HEK293 (cell line): ENCODE data around the gene GARIN5A.

Source experiments
- CTCF ChIA-PET: fragments of 350-600 bp; formaldehyde crosslinking; extraction: SDS; loops from one replicate; lab custom pipeline; 2021; ENCODE audit warnings: antibody characterized with exemption; lab: Yijun Ruan, JAX
- POLR2A ChIA-PET: fragments of 300-600 bp; formaldehyde crosslinking; extraction: SDS; loops from one replicate; lab custom pipeline; 2020; ENCODE audit warnings: antibody characterized with exemption, inconsistent platforms; lab: Yijun Ruan, JAX
- H3K27ac ChIP-seq: fragments of 200-500 bp; sonication (Bioruptor generic); 2 replicates; pipeline ENCODE4 v1.5.1; 2014; ENCODE audit warnings: low read depth, low read length, control low read depth, inconsistent platforms; ENCODE audit errors: extremely low read depth
- H3K36me3 ChIP-seq, 2 experiments: fragments of 200-500 bp in 1 of 2; sonication (Bioruptor generic) in 1 of 2; 1 replicate in 1 of 2; 2 replicates in 1 of 2; pipeline ENCODE4 v1.5.1; 2014 to 2017; ENCODE audit warnings: inconsistent platforms in 2 of 2, low read length in 2 of 2; ENCODE audit not compliant: control insufficient read depth in 2 of 2, insufficient read depth in 1 of 2
- H3K4me1 ChIP-seq: fragments of 200-500 bp; sonication (Bioruptor generic); 2 replicates; pipeline ENCODE4 v1.5.1; 2014; ENCODE audit warnings: mild to moderate bottlenecking, low read length, inconsistent platforms; ENCODE audit not compliant: control insufficient read depth, insufficient read depth
- H3K4me3 ChIP-seq: 2 replicates; pipeline ENCODE4 v1.5.1; 2011; ENCODE audit warnings: low read depth, mild to moderate bottlenecking, control low read depth, low read length, moderate library complexity
- H3K9me3 ChIP-seq: fragments of 200-500 bp; sonication (Bioruptor generic); 2 replicates; pipeline ENCODE4 v1.5.1; 2014; ENCODE audit warnings: low read depth, low read length, inconsistent platforms; ENCODE audit not compliant: control insufficient read depth, insufficient read depth
- BCL11A ChIP-seq: fragments of 450-650 bp; formaldehyde crosslinking; IDR thresholded peaks from 2 replicates; pipeline ENCODE4 v1.5.1; 2016; ENCODE audit warnings: low read depth, missing biosample characterization, missing genetic modification characterization
- BCL11B ChIP-seq: fragments of 450-650 bp; formaldehyde crosslinking; IDR thresholded peaks from 2 replicates; pipeline ENCODE4 v1.5.1; 2016; ENCODE audit warnings: low read depth, missing biosample characterization, missing genetic modification characterization
- KLF1 ChIP-seq: fragments of 450-650 bp; formaldehyde crosslinking; IDR thresholded peaks from 2 replicates; pipeline ENCODE4 v1.5.1; 2016; ENCODE audit warnings: missing biosample characterization, missing genetic modification characterization
- KLF10 ChIP-seq: fragments of 450-650 bp; IDR thresholded peaks from 2 replicates; pipeline ENCODE4 v1.5.1; 2018; ENCODE audit warnings: missing biosample characterization, mild to moderate bottlenecking, missing genetic modification characterization
- KLF8 ChIP-seq: fragments of 450-650 bp; formaldehyde crosslinking; IDR thresholded peaks from 2 replicates; pipeline ENCODE4 v1.5.1; 2016; ENCODE audit warnings: missing biosample characterization, missing genetic modification characterization
- SP7 ChIP-seq: fragments of 450-650 bp; formaldehyde crosslinking; IDR thresholded peaks from 2 replicates; pipeline ENCODE4 v1.5.1; 2016; ENCODE audit warnings: missing biosample characterization, missing genetic modification characterization
- WT1 ChIP-seq: fragments of 450-650 bp; formaldehyde crosslinking; IDR thresholded peaks from 2 replicates; pipeline ENCODE4 v1.5.1; 2016; ENCODE audit warnings: missing biosample characterization, missing genetic modification characterization
- ZEB2 ChIP-seq: fragments of 450-650 bp; formaldehyde crosslinking; IDR thresholded peaks from 2 replicates; pipeline ENCODE4 v1.5.1; 2016; ENCODE audit warnings: missing biosample characterization, missing genetic modification characterization
- ZNF169 ChIP-seq: fragments of 450-650 bp; formaldehyde crosslinking; IDR thresholded peaks from 2 replicates; pipeline ENCODE4 v1.5.1; 2016; ENCODE audit warnings: missing biosample characterization, missing genetic modification characterization
- ZNF23 ChIP-seq: fragments of 450-650 bp; formaldehyde crosslinking; IDR thresholded peaks from 2 replicates; pipeline ENCODE4 v1.5.1; 2016; ENCODE audit warnings: missing biosample characterization, missing genetic modification characterization, borderline replicate concordance
- ZNF335 ChIP-seq: fragments of 450-650 bp; formaldehyde crosslinking; conservative IDR thresholded peaks from 2 replicates; pipeline ENCODE4 v1.5.1; 2016; ENCODE audit warnings: missing biosample characterization, missing genetic modification characterization
- ZNF48 ChIP-seq: fragments of 450-650 bp; formaldehyde crosslinking; IDR thresholded peaks from 2 replicates; pipeline ENCODE4 v1.5.1; 2016; ENCODE audit warnings: missing biosample characterization, missing genetic modification characterization
- ZNF585B ChIP-seq: fragments of 450-650 bp; formaldehyde crosslinking; IDR thresholded peaks from 2 replicates; pipeline ENCODE4 v1.5.1; 2016; ENCODE audit warnings: missing biosample characterization, missing genetic modification characterization
- ZNF600 ChIP-seq: fragments of 450-650 bp; formaldehyde crosslinking; IDR thresholded peaks from 2 replicates; pipeline ENCODE4 v1.5.1; 2016; ENCODE audit warnings: missing biosample characterization, missing genetic modification characterization
- ZNF785 ChIP-seq: fragments of 450-650 bp; formaldehyde crosslinking; IDR thresholded peaks from 2 replicates; pipeline ENCODE4 v1.5.1; 2016; ENCODE audit warnings: missing biosample characterization, missing genetic modification characterization
- ZNF792 ChIP-seq: fragments of 450-650 bp; formaldehyde crosslinking; IDR thresholded peaks from 2 replicates; pipeline ENCODE4 v1.5.1; 2016; ENCODE audit warnings: missing biosample characterization, missing genetic modification characterization
- TF ChIP-seq, protein P1 (sequence below): fragments of 450-650 bp; formaldehyde crosslinking; IDR thresholded peaks from 2 replicates; pipeline ENCODE4 v1.5.1; 2017; ENCODE audit warnings: missing biosample characterization, missing genetic modification characterization
- TF ChIP-seq, protein P2 (sequence below): fragments of 450-650 bp; IDR thresholded peaks from 2 replicates; pipeline ENCODE4 v1.5.1; 2018; ENCODE audit warnings: missing biosample characterization, missing genetic modification characterization

The GARIN5A gene

DNA sequence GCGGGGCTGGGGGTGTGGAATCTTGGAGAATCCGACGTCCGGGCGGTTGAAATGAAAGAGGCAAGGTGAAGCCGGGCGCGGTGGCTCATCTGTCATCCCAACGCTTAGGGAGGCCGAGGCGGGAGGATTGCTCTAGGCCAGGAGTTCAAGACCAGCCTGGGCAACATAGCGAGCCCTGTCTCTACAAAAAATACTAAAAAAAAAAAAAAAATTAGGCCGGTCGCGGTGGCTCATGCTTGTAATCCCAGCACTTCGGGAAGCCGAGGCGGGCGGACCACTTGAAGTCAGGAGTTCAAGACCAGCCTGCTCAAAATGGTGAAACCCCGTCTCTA is 225 bp upstream of the GARIN5A start:
- Histone ChIP-seq H3K4me3 (peak overlapping the region; percentile 96), H3K4me1 (peaks cover 7% of the 10 kb centered on the region; the same call in 1 of the 2 replicates), H3K36me3 (peaks cover 9 to 37% of the 10 kb centered on the region in 2 experiments; a peak in 2 of 3 replicates), H3K27ac (peak overlapping the region; percentile 98), H3K9me3 (no peaks in the 10 kb centered on the region)
- ChIA-PET CTCF (interaction anchor here (0.6 to 0.9 kb wide), 4 partner anchors 12 to 240 kb away, joined by 3 to 6 read pairs (median 4); no protein-coding TSS in a partner anchor), POLR2A (interaction anchor here (0.6 kb wide), 1 partner anchor 11 kb away, joined by 3 read pairs; no protein-coding TSS in a partner anchor)
- peak; percentile 7; the same call in 1 of the 2 replicates for TF ChIP-seq KLF1 (tag by site-specific recombination)
- 0 out of 2 replicates have a peak, but pooled peaks have one; percentile 39 for TF ChIP-seq ZEB2 (tag by site-specific recombination)
- peak; percentile 25 for TF ChIP-seq ZNF600 (tag by site-specific recombination)
- TF ChIP-seq, protein P1, sequence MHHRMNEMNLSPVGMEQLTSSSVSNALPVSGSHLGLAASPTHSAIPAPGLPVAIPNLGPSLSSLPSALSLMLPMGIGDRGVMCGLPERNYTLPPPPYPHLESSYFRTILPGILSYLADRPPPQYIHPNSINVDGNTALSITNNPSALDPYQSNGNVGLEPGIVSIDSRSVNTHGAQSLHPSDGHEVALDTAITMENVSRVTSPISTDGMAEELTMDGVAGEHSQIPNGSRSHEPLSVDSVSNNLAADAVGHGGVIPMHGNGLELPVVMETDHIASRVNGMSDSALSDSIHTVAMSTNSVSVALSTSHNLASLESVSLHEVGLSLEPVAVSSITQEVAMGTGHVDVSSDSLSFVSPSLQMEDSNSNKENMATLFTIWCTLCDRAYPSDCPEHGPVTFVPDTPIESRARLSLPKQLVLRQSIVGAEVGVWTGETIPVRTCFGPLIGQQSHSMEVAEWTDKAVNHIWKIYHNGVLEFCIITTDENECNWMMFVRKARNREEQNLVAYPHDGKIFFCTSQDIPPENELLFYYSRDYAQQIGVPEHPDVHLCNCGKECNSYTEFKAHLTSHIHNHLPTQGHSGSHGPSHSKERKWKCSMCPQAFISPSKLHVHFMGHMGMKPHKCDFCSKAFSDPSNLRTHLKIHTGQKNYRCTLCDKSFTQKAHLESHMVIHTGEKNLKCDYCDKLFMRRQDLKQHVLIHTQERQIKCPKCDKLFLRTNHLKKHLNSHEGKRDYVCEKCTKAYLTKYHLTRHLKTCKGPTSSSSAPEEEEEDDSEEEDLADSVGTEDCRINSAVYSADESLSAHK (tag by site-specific recombination) = 0 out of 2 replicates have a peak, but pooled peaks have one; percentile 7
- no peak for TF ChIP-seq ZNF48 (tag by site-specific recombination)
- TF ChIP-seq KLF10 (tag by site-specific recombination) = peak; percentile 74
- 0 out of 2 replicates have a peak, but pooled peaks have one; percentile 10 for TF ChIP-seq KLF8 (tag by site-specific recombination)
- TF ChIP-seq SP7 (tag by site-specific recombination) = peak; percentile 14
- TF ChIP-seq, protein P2, sequence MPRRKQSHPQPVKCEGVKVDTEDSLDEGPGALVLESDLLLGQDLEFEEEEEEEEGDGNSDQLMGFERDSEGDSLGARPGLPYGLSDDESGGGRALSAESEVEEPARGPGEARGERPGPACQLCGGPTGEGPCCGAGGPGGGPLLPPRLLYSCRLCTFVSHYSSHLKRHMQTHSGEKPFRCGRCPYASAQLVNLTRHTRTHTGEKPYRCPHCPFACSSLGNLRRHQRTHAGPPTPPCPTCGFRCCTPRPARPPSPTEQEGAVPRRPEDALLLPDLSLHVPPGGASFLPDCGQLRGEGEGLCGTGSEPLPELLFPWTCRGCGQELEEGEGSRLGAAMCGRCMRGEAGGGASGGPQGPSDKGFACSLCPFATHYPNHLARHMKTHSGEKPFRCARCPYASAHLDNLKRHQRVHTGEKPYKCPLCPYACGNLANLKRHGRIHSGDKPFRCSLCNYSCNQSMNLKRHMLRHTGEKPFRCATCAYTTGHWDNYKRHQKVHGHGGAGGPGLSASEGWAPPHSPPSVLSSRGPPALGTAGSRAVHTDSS (tag by site-specific recombination) = no peak
- TF ChIP-seq BCL11B (tag by site-specific recombination) = peak; percentile 29; the same call in 1 of the 2 replicates

DNA sequence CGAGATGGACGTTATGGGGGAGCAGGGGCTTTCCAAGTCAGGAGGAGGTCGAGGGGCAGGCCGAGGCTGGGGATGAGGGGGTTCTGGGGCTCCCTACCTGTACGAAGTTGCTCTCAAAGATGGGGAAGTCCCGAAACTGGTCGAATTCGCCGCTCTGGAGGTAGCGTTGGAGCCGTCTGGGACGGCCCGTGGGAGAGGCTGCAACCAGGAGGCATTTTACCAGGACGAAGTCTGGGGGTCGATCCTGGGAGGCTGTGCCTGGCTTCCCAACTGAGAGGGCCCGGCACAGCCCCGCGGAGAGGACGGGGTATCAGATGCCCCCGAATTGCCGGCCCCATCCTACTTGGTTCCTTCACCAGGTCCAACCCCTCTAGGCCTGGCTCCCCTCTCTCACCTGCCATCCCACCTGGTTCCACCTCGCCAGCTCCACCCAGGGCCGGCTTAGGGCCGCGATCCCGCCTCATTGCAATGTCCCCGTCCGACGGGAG is 868 bp downstream of the GARIN5A start:
- Histone ChIP-seq H3K36me3 (peaks cover 4 to 26% of the 10 kb centered on the region in 2 experiments; a peak in 2 of 3 replicates), H3K27ac (no peak overlapping the region), H3K9me3 (no peaks in the 10 kb centered on the region), H3K4me1 (peaks cover 7% of the 10 kb centered on the region; the same call in 1 of the 2 replicates), H3K4me3 (no peak overlapping the region)
- POLR2A ChIA-PET = no interaction called here
- CTCF ChIA-PET = interaction anchor here (0.5 to 3.8 kb wide), 2 partner anchors 14 to 329 kb away, joined by 3 to 20 read pairs; no protein-coding TSS in a partner anchor
- peak; percentile 17; the same call in 1 of the 2 replicates for TF ChIP-seq ZNF785
- TF ChIP-seq WT1 (tag by site-specific recombination) = no peak
- peak; percentile 59; the same call in 1 of the 2 replicates for TF ChIP-seq ZNF792 (tag by site-specific recombination)
- TF ChIP-seq ZNF585B (tag by site-specific recombination) = no peak
- 0 out of 2 replicates have a peak, but pooled peaks have one; percentile 21 for TF ChIP-seq ZNF23 (tag by site-specific recombination)
- peak; percentile 58; the same call in 1 of the 2 replicates for TF ChIP-seq ZNF335 (tag by site-specific recombination)
- TF ChIP-seq ZNF169 (tag by site-specific recombination) = 0 out of 2 replicates have a peak, but pooled peaks have one; percentile 50

DNA sequence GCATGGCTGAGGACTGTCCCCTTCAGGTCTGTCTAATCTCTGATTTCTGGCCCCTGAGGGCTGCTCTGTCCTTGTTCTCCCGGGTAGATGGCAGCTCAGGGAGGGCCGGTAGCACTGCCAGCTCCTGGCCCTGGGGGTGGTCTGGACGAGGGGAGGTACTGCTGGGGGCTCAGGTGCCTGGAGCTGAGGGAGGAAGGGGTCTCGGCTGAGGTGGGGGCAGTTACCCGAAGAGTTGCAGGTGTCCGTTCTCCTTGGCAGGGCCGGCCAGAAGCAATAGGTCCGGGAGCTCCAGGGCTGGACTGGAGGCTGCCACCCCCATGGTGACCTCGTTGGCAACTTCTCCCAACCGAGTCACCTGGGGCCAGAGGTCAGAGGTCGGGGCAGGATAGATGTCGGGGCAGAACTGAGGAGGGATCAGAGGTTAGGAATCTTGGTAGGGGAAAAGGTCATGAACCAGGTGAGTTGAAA is 1.5 kb downstream of the GARIN5A start:
- TF ChIP-seq BCL11A (tag by site-specific recombination) = peak; percentile 21; the same call in 1 of the 2 replicates
- no peak for TF ChIP-seq ZNF600 (tag by site-specific recombination)
- POLR2A ChIA-PET = interaction anchor here (0.8 kb wide), 1 partner anchor 14 kb away, joined by 4 read pairs; no protein-coding TSS in a partner anchor
- peaks cover 3 to 20% of the 10 kb centered on the region in 2 experiments; a peak in 1 of 3 replicates for H3K36me3 ChIP-seq
- H3K4me1 ChIP-seq = peaks cover 7% of the 10 kb centered on the region; the same call in 1 of the 2 replicates
- no peak overlapping the region for H3K27ac ChIP-seq
- no peak overlapping the region for H3K4me3 ChIP-seq
- CTCF ChIA-PET = interaction anchor here (0.5 to 3.8 kb wide), 4 partner anchors 14 to 328 kb away, joined by 3 to 20 read pairs (median 4); no protein-coding TSS in a partner anchor
- H3K9me3 ChIP-seq = no peaks in the 10 kb centered on the region
